DND-41 (cell line): ENCODE results near the gene JAK1.

Source experiments
- ATAC-seq: fragments of 200-7000 bp; cut with Tn5 transposase; 3 replicates; pipeline ENCODE4 v1.9.1; 2021; ENCODE audit warnings: low read depth; ENCODE audit not compliant: insufficient read depth
- DNase-seq: peaks from one replicate; pipeline ENCODE4 v3.0.0-alpha.2; 2020
- H2AFZ ChIP-seq: 2 replicates; pipeline ENCODE4 v1.6.0; 2012; ENCODE audit warnings: low read depth, low read length
- H3K27ac ChIP-seq: 2 replicates; pipeline ENCODE4 v1.5.1; 2012; ENCODE audit warnings: low read length, inconsistent platforms
- H3K27me3 ChIP-seq: fragments of 200-600 bp; sonication (generic); 2 replicates; pipeline ENCODE4 v1.6.0; 2012; ENCODE audit warnings: low read length, mild to moderate bottlenecking, inconsistent platforms; ENCODE audit not compliant: insufficient read depth, poor library complexity
- H3K36me3 ChIP-seq: 2 replicates; pipeline ENCODE4 v1.5.1; 2012; ENCODE audit warnings: low read length, inconsistent platforms; ENCODE audit not compliant: insufficient read depth
- H3K4me1 ChIP-seq: 2 replicates; pipeline ENCODE4 v1.5.1; 2012; ENCODE audit warnings: mild to moderate bottlenecking, low read length; ENCODE audit not compliant: insufficient read depth
- H3K4me2 ChIP-seq: 2 replicates; pipeline ENCODE4 v1.6.0; 2012; ENCODE audit warnings: mild to moderate bottlenecking, moderate library complexity, low read length, inconsistent platforms; ENCODE audit not compliant: insufficient read depth
- H3K4me3 ChIP-seq, 2 experiments: fragments of 200-600 bp in 1 of 2; shearing (Covaris generic) in 1 of 2; 2 replicates each; pipeline ENCODE4 v1.5.1; 2012 to 2016; ENCODE audit warnings: inconsistent platforms in 2 of 2, low read length in 2 of 2, mild to moderate bottlenecking in 2 of 2, low read depth in 1 of 2, moderate library complexity in 1 of 2
- H3K79me2 ChIP-seq: 2 replicates; pipeline ENCODE4 v1.6.0; 2012; ENCODE audit warnings: low read length, inconsistent platforms; ENCODE audit not compliant: insufficient read depth
- H3K9ac ChIP-seq: 2 replicates; pipeline ENCODE4 v1.6.0; 2012; ENCODE audit warnings: low read depth, mild to moderate bottlenecking, inconsistent platforms, low read length, moderate library complexity
- H3K9me3 ChIP-seq: 2 replicates; pipeline ENCODE4 v1.5.1; 2012; ENCODE audit warnings: low read length, moderate library complexity, mild to moderate bottlenecking, inconsistent platforms; ENCODE audit not compliant: insufficient read depth, severe bottlenecking
- H4K20me1 ChIP-seq: 2 replicates; pipeline ENCODE4 v1.6.0; 2012; ENCODE audit warnings: low read length; ENCODE audit not compliant: insufficient read depth
- CTCF ChIP-seq: IDR thresholded peaks from 2 replicates; pipeline ENCODE4 v1.5.1; 2012; ENCODE audit warnings: borderline replicate concordance, low read length, moderate library complexity, mild to moderate bottlenecking; ENCODE audit not compliant: poor library complexity, severe bottlenecking; ENCODE audit errors: extremely low read depth
- EZH2 ChIP-seq: IDR thresholded peaks from 3 replicates; pipeline ENCODE4 v1.6.1; 2012; ENCODE audit warnings: borderline replicate concordance, low read depth, mild to moderate bottlenecking, moderate library complexity, low read length, inconsistent platforms; ENCODE audit not compliant: severe bottlenecking

The JAK1 gene

GRCh38 chr1:64871256-64871655 is 95.1 kb downstream of the JAK1 start:
- H3K79me2 ChIP-seq = no peaks in the 10 kb centered on the region
- H3K4me2 ChIP-seq = no peak overlapping the region
- H3K9me3 ChIP-seq = no peaks in the 10 kb centered on the region
- H3K27me3 ChIP-seq = no peaks in the 10 kb centered on the region
- H3K27ac ChIP-seq = no peak overlapping the region
- H3K9ac ChIP-seq = no peak overlapping the region
- H3K4me3 ChIP-seq = no peak overlapping the region
- peaks cover 18% of the 10 kb centered on the region for H4K20me1 ChIP-seq
- H3K36me3 ChIP-seq = peaks cover 94% of the 10 kb centered on the region
- DNase-seq (no peak), ATAC-seq (no peak)
- TF ChIP-seq CTCF (no peak), EZH2 (no peak)
- H3K4me1 ChIP-seq = no peaks in the 10 kb centered on the region
- H2AFZ ChIP-seq = no peak overlapping the region

GRCh38 chr1:64867266-64867665 is 99.1 kb downstream of the JAK1 start:
- Histone ChIP-seq H3K27ac (no peak overlapping the region), H3K36me3 (peaks cover 92% of the 10 kb centered on the region), H3K4me2 (no peak overlapping the region), H4K20me1 (peaks cover 5% of the 10 kb centered on the region; the same call in 1 of the 2 replicates), H3K9me3 (no peaks in the 10 kb centered on the region), H3K4me1 (no peaks in the 10 kb centered on the region), H2AFZ (no peak overlapping the region), H3K27me3 (no peaks in the 10 kb centered on the region), H3K4me3 (no peak overlapping the region), H3K79me2 (no peaks in the 10 kb centered on the region), H3K9ac (no peak overlapping the region)
- ATAC-seq (no peak), DNase-seq (no peak)
- no peak for TF ChIP-seq EZH2
- no peak for TF ChIP-seq CTCF

GRCh38 chr1:64866689-64867088 is 99.7 kb downstream of the JAK1 start:
- Histone ChIP-seq H3K27me3 (no peaks in the 10 kb centered on the region), H3K36me3 (peaks cover 92% of the 10 kb centered on the region), H2AFZ (no peak overlapping the region), H3K9ac (no peak overlapping the region), H3K79me2 (no peaks in the 10 kb centered on the region), H4K20me1 (peaks cover 5% of the 10 kb centered on the region; the same call in 1 of the 2 replicates), H3K27ac (no peak overlapping the region), H3K4me1 (no peaks in the 10 kb centered on the region), H3K4me2 (no peak overlapping the region), H3K4me3 (no peak overlapping the region), H3K9me3 (no peaks in the 10 kb centered on the region)
- no peak for DNase-seq
- TF ChIP-seq CTCF (no peak), EZH2 (no peak)
- ATAC-seq = no peak
